HCT116 (cell line): Measurements from ENCODE around the gene PBX3. TPM values are rescaled to one million over a fixed set of nuclear protein-coding genes. Genes with fewer than 3 reads are reported as not detected.

Source experiments
- ATAC-seq: fragments of 200-7000 bp; cut with Tn5 transposase; 2 replicates; pipeline ENCODE4 v1.9.1; 2020; ENCODE audit warnings: mild to moderate bottlenecking, moderate library complexity
- BruUV-seq: library from RNA; stranded (reverse); fragments of 400-500 nt; replicated peaks from 2 replicates; lab custom pipeline; 2021; lab: Mats Ljungman, UMichigan
- CTCF ChIA-PET: fragments of 300-600 bp; sonication (Branson Sonifier 250); formaldehyde crosslinking; loops from one replicate; lab custom pipeline; 2021; ENCODE audit warnings: antibody characterized with exemption; lab: Charles Lee
- POLR2A ChIA-PET: fragments of 300-600, 350-600 bp; sonication (Branson Sonifier 250); formaldehyde crosslinking; loops from one replicate; lab custom pipeline; 2021; ENCODE audit warnings: antibody characterized with exemption; lab: Charles Lee
- RAD21 ChIA-PET, 2 experiments: fragments of 300-600 bp; sonication (Branson Sonifier 250); formaldehyde crosslinking; loops; one replicate each; lab custom pipeline; 2023; ENCODE audit warnings: low total read pairs in 2 of 2; ENCODE audit not compliant: uncharacterized antibody in 2 of 2, unreplicated experiment in 2 of 2, low non-redundant PET in 1 of 2; lab: Charles Lee
- DNase-seq: peaks from one replicate; pipeline ENCODE4 v3.0.0-alpha.2; 2010; ENCODE audit warnings: low read depth, low spot score
- H2AFZ ChIP-seq: fragments of 200-600 bp; shearing (Covaris generic), sonication (generic); 2 replicates; pipeline ENCODE4 v1.6.1; 2017; ENCODE audit warnings: low read depth, mixed run types, mixed read lengths, antibody characterized with exemption, low read length; ENCODE audit not compliant: poor library complexity, severe bottlenecking
- H3K27ac ChIP-seq: 2 replicates; pipeline ENCODE4 v1.5.1; 2012; ENCODE audit warnings: low read depth, low read length
- H3K27me3 ChIP-seq: fragments of 200-600 bp; sonication (generic); 2 replicates; pipeline ENCODE4 v1.6.1; 2016; ENCODE audit warnings: mixed run types, low read length, mixed read lengths; ENCODE audit not compliant: insufficient read depth
- H3K36me3 ChIP-seq, 2 experiments: fragments of 200-500 bp in 1 of 2; fragments of 200-600 bp in 1 of 2; sonication (Bioruptor generic) in 1 of 2; sonication (generic) in 1 of 2; 2 replicates each; pipeline versions ENCODE4 v1.5.1 to v1.6.1; 2014 to 2016; ENCODE audit warnings: low read length in 2 of 2, inconsistent platforms in 1 of 2, mixed read lengths in 1 of 2, mixed run types in 1 of 2; ENCODE audit not compliant: insufficient read depth in 2 of 2, control insufficient read depth in 1 of 2
- H3K4me1 ChIP-seq, 2 experiments: fragments of 200-600 bp in 1 of 2; sonication (generic) in 1 of 2; 2 replicates each; pipeline versions ENCODE4 v1.5.1 to v1.6.1; 2012 to 2017; ENCODE audit warnings: low read length in 2 of 2, inconsistent platforms in 1 of 2, mild to moderate bottlenecking in 1 of 2, mixed read lengths in 1 of 2, mixed run types in 1 of 2, moderate library complexity in 1 of 2; ENCODE audit not compliant: insufficient read depth in 2 of 2, control insufficient read depth in 1 of 2
- H3K4me2 ChIP-seq: fragments of 200-600 bp; sonication (generic); 2 replicates; pipeline ENCODE4 v1.6.1; 2017; ENCODE audit warnings: mixed run types, low read length, mixed read lengths
- H3K4me3 ChIP-seq, 2 experiments: fragments of 200-600 bp in 1 of 2; sonication (generic) in 1 of 2; replicated peaks in 1 of 2; 2 replicates each; pipeline ENCODE4 v1.5.1; 2011 to 2016; ENCODE audit warnings: low read length in 2 of 2, control low read depth in 1 of 2, low read depth in 1 of 2, mild to moderate bottlenecking in 1 of 2, mixed read lengths in 1 of 2, mixed run types in 1 of 2
- H3K79me2 ChIP-seq: fragments of 200-600 bp; sonication (generic); 2 replicates; pipeline ENCODE4 v1.6.1; 2017; ENCODE audit warnings: mild to moderate bottlenecking, mixed run types, low read length, moderate library complexity, mixed read lengths; ENCODE audit not compliant: insufficient read depth
- H3K9ac ChIP-seq: fragments of 200-600 bp; sonication (generic); 2 replicates; pipeline ENCODE4 v1.6.1; 2016; ENCODE audit warnings: low read length, mixed read lengths
- H3K9me2 ChIP-seq: fragments of 200-600 bp; sonication (generic), shearing (Covaris generic); 2 replicates; pipeline ENCODE4 v1.6.1; 2017; ENCODE audit warnings: mixed run types, mild to moderate bottlenecking, moderate library complexity; ENCODE audit not compliant: insufficient read depth
- H3K9me3 ChIP-seq, 2 experiments: fragments of 200-500 bp in 1 of 2; fragments of 200-600 bp in 1 of 2; sonication (Bioruptor generic) in 1 of 2; sonication (generic) in 1 of 2; 2 replicates each; pipeline ENCODE4 v1.6.1; 2014 to 2017; ENCODE audit warnings: low read length in 2 of 2, mixed read lengths in 2 of 2, inconsistent platforms in 1 of 2, low read depth in 1 of 2, mild to moderate bottlenecking in 1 of 2, mixed run types in 1 of 2, moderate library complexity in 1 of 2; ENCODE audit not compliant: control insufficient read depth in 1 of 2, insufficient read depth in 1 of 2
- H4K20me1 ChIP-seq: fragments of 200-600 bp; sonication (generic), shearing (Covaris generic); 2 replicates; pipeline ENCODE4 v1.6.1; 2017; ENCODE audit warnings: mixed run types, mild to moderate bottlenecking, moderate library complexity; ENCODE audit not compliant: insufficient read depth
- CBX3 ChIP-seq: IDR thresholded peaks from 2 replicates; pipeline ENCODE4 v1.6.1; 2012; ENCODE audit warnings: low read depth
- CEBPB ChIP-seq: IDR thresholded peaks from 2 replicates; pipeline ENCODE4 v1.6.1; 2012; ENCODE audit warnings: low read depth
- ELF1 ChIP-seq: IDR thresholded peaks from 2 replicates; pipeline ENCODE4 v1.6.1; 2012; ENCODE audit warnings: low read depth, borderline replicate concordance
- EZH2 ChIP-seq: fragments of 200-600 bp; sonication (generic); IDR thresholded peaks from 2 replicates; pipeline ENCODE4 v1.6.1; 2017; ENCODE audit warnings: antibody characterized with exemption, mixed run types
- EZH2phosphoT487 ChIP-seq: fragments of 200-600 bp; IDR thresholded peaks from 2 replicates; pipeline ENCODE4 v1.6.1; 2018; ENCODE audit warnings: antibody characterized with exemption, borderline replicate concordance
- JUND ChIP-seq: IDR thresholded peaks from 2 replicates; pipeline ENCODE4 v1.6.1; 2012
- POLR2AphosphoS5 ChIP-seq: IDR thresholded peaks from 2 replicates; pipeline ENCODE4 v1.6.1; 2011; ENCODE audit warnings: mild to moderate bottlenecking, low read depth, low read length, moderate library complexity
- RAD21 ChIP-seq: IDR thresholded peaks from 2 replicates; pipeline ENCODE4 v1.6.1; 2012; ENCODE audit warnings: low read depth, mild to moderate bottlenecking
- SIN3A ChIP-seq: IDR thresholded peaks from 2 replicates; pipeline ENCODE4 v1.6.1; 2012; ENCODE audit warnings: low read depth
- SP1 ChIP-seq: IDR thresholded peaks from 2 replicates; pipeline ENCODE4 v1.6.1; 2012; ENCODE audit warnings: low read depth
- SRF ChIP-seq: IDR thresholded peaks from 2 replicates; pipeline ENCODE4 v1.6.1; 2012; ENCODE audit warnings: low read depth
- TCF7L2 ChIP-seq: IDR thresholded peaks from 2 replicates; pipeline ENCODE4 v1.7.0; 2011; ENCODE audit warnings: borderline replicate concordance, inconsistent platforms; ENCODE audit not compliant: insufficient read depth, insufficient read length; ENCODE audit errors: extremely low read depth
- YY1 ChIP-seq: IDR thresholded peaks from 2 replicates; pipeline ENCODE4 v1.6.1; 2011; ENCODE audit warnings: low read length, low read depth, moderate library complexity, mild to moderate bottlenecking; ENCODE audit not compliant: insufficient replicate concordance; ENCODE audit errors: extremely low read depth
- ZFX ChIP-seq: fragments of 450-650 bp; IDR thresholded peaks from 2 replicates; pipeline ENCODE4 v1.6.1; 2017
- ZNF274 ChIP-seq: fragments of 200-500 bp; sonication (Bioruptor generic); IDR thresholded peaks from 2 replicates; pipeline ENCODE4 v1.6.1; 2014; ENCODE audit warnings: mild to moderate bottlenecking, low read depth, low read length, inconsistent platforms
- intact Hi-C: fragments of 100-400 bp; cut with micrococcal nuclease; formaldehyde crosslinking; loops from 2 replicates; pipeline ENCODE4 v1.10.0; 2022
- total RNA-seq: library from RNA; stranded (reverse); gene quantifications from one replicate; pipeline ENCODE4 v1.2.1, GENCODE V29; 2021; ENCODE audit not compliant: unreplicated experiment
- TF ChIP-seq, protein P1 (sequence below): IDR thresholded peaks from 2 replicates; pipeline ENCODE4 v1.6.1; 2011; ENCODE audit warnings: mild to moderate bottlenecking, low read length, moderate library complexity; ENCODE audit not compliant: insufficient replicate concordance; ENCODE audit errors: extremely low read depth
- TF ChIP-seq, protein P2 (sequence below): IDR thresholded peaks from 2 replicates; pipeline ENCODE4 v1.6.1; 2012
- TF ChIP-seq, protein P3 (sequence below), 3 experiments: fragments of 200-600 bp in 1 of 3; sonication (generic) in 1 of 3; IDR thresholded peaks in 2 of 3; conservative IDR thresholded peaks in 1 of 3; 2 replicates each; pipeline ENCODE4 v1.5.1; 2012 to 2017; ENCODE audit warnings: low read depth in 2 of 3, low read length in 2 of 3, antibody characterized with exemption in 1 of 3, borderline replicate concordance in 1 of 3, control low read depth in 1 of 3, mild to moderate bottlenecking in 1 of 3, mixed read lengths in 1 of 3, mixed run types in 1 of 3, moderate library complexity in 1 of 3; ENCODE audit not compliant: insufficient read depth in 1 of 3
- TF ChIP-seq, protein P4 (sequence below): IDR thresholded peaks from 2 replicates; pipeline ENCODE4 v1.6.1; 2012; ENCODE audit warnings: low read depth

The PBX3 gene
- total RNA-seq, 1 experiment from 2014 or later: 13.5 TPM

DNA sequence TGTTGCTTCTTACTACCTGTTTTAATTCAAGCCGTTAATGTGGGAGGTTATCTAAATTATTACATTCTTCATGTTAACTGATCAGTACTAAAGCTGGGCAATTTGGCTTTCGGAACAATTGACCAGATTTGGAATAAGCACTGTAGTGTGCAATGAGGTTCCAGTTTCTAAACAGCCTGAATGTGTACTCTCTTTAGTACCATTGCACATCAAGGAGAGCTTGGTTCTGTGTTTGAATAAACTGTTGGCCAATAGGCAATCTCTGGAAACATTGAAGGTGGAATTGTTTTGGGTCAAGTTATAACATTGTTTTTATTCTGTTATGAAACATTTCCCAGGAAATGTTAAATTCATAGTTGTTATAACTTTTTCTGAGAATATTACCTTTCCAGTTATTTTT lies 105.2 kb downstream of the PBX3 start:
- Histone ChIP-seq H2AFZ (no peak overlapping the region), H4K20me1 (no peaks in the 10 kb centered on the region), H3K9me2 (no peaks in the 10 kb centered on the region), H3K4me1 (peaks cover 4 to 10% of the 10 kb centered on the region in 2 experiments; a peak in 2 of 4 replicates), H3K4me2 (no peak overlapping the region), H3K27me3 (no peaks in the 10 kb centered on the region), H3K79me2 (no peaks in the 10 kb centered on the region), H3K27ac (no peak overlapping the region), H3K4me3 (no peak overlapping the region), H3K36me3 (no peaks in the 10 kb centered on the region), H3K9me3 (no peaks in the 10 kb centered on the region), H3K9ac (no peak overlapping the region)
- intact Hi-C loops: no loop called here
- BruUV-seq: no TSS peak
- ChIA-PET CTCF (no interaction called here), POLR2A (no interaction called here), RAD21 (no interaction called here)
- no peak for ATAC-seq
- no peak for DNase-seq
- TF ChIP-seq, protein P1, sequence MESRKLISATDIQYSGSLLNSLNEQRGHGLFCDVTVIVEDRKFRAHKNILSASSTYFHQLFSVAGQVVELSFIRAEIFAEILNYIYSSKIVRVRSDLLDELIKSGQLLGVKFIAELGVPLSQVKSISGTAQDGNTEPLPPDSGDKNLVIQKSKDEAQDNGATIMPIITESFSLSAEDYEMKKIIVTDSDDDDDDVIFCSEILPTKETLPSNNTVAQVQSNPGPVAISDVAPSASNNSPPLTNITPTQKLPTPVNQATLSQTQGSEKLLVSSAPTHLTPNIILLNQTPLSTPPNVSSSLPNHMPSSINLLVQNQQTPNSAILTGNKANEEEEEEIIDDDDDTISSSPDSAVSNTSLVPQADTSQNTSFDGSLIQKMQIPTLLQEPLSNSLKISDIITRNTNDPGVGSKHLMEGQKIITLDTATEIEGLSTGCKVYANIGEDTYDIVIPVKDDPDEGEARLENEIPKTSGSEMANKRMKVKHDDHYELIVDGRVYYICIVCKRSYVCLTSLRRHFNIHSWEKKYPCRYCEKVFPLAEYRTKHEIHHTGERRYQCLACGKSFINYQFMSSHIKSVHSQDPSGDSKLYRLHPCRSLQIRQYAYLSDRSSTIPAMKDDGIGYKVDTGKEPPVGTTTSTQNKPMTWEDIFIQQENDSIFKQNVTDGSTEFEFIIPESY: no peak
- TF ChIP-seq ZNF274 (no peak), SIN3A (no peak), CEBPB (no peak), SP1 (no peak), EZH2 (no peak), TCF7L2 (no peak), CBX3 (no peak), ELF1 (no peak), ZFX (no peak), JUND (no peak), SRF (no peak), EZH2phosphoT487 (no peak), YY1 (no peak), POLR2AphosphoS5 (no peak), RAD21 (no peak)
- TF ChIP-seq, protein P2, sequence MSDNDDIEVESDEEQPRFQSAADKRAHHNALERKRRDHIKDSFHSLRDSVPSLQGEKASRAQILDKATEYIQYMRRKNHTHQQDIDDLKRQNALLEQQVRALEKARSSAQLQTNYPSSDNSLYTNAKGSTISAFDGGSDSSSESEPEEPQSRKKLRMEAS: no peak
- TF ChIP-seq, protein P3, sequence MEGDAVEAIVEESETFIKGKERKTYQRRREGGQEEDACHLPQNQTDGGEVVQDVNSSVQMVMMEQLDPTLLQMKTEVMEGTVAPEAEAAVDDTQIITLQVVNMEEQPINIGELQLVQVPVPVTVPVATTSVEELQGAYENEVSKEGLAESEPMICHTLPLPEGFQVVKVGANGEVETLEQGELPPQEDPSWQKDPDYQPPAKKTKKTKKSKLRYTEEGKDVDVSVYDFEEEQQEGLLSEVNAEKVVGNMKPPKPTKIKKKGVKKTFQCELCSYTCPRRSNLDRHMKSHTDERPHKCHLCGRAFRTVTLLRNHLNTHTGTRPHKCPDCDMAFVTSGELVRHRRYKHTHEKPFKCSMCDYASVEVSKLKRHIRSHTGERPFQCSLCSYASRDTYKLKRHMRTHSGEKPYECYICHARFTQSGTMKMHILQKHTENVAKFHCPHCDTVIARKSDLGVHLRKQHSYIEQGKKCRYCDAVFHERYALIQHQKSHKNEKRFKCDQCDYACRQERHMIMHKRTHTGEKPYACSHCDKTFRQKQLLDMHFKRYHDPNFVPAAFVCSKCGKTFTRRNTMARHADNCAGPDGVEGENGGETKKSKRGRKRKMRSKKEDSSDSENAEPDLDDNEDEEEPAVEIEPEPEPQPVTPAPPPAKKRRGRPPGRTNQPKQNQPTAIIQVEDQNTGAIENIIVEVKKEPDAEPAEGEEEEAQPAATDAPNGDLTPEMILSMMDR (IDR thresholded peaks at IDR 0.05 in 2 of 3, conservative IDR thresholded peaks at IDR 0.05 in 1 of 3; ENCODE audit: borderline replicate concordance in 1 of 3, insufficient read depth in 1 of 3, low read depth in 2 of 3, low read length in 2 of 3): no peak
- TF ChIP-seq, protein P4, sequence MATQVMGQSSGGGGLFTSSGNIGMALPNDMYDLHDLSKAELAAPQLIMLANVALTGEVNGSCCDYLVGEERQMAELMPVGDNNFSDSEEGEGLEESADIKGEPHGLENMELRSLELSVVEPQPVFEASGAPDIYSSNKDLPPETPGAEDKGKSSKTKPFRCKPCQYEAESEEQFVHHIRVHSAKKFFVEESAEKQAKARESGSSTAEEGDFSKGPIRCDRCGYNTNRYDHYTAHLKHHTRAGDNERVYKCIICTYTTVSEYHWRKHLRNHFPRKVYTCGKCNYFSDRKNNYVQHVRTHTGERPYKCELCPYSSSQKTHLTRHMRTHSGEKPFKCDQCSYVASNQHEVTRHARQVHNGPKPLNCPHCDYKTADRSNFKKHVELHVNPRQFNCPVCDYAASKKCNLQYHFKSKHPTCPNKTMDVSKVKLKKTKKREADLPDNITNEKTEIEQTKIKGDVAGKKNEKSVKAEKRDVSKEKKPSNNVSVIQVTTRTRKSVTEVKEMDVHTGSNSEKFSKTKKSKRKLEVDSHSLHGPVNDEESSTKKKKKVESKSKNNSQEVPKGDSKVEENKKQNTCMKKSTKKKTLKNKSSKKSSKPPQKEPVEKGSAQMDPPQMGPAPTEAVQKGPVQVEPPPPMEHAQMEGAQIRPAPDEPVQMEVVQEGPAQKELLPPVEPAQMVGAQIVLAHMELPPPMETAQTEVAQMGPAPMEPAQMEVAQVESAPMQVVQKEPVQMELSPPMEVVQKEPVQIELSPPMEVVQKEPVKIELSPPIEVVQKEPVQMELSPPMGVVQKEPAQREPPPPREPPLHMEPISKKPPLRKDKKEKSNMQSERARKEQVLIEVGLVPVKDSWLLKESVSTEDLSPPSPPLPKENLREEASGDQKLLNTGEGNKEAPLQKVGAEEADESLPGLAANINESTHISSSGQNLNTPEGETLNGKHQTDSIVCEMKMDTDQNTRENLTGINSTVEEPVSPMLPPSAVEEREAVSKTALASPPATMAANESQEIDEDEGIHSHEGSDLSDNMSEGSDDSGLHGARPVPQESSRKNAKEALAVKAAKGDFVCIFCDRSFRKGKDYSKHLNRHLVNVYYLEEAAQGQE: no peak
